HuH-7.5 (cell line): ENCODE data around the gene LOXL4.
"Not testable (repeated sequence)": the region's sequence is repeated elsewhere in the genome, so short reads cannot be mapped to it uniquely, and the experiment has no call there.

Experiments
- DNase-seq: peaks from one replicate; pipeline ENCODE4 v3.0.0; 2011; ENCODE audit warnings: low spot score

LOXL4 gene

GRCh38 chr10:98244141-98244540 lies 23.9 kb downstream of the LOXL4 start:
- DNase-seq: no peak

- DNase-seq: no peak
Observed at GRCh38 chr10:98242823-98243222, 25.2 kb downstream of the LOXL4 start.

- DNase-seq: no peak
Observed at GRCh38 chr10:98240524-98240923, 27.5 kb downstream of the LOXL4 start.

- DNase-seq: no peak
Observed at GRCh38 chr10:98238391-98238790, 29.6 kb downstream of the LOXL4 start.

- DNase-seq: no peak
Observed at GRCh38 chr10:98236862-98237261, 31.1 kb downstream of the LOXL4 start.

GRCh38 chr10:98235846-98236245 lies 32.1 kb downstream of the LOXL4 start:
- DNase-seq: no peak

GRCh38 chr10:98231417-98231816 lies 36.6 kb downstream of the LOXL4 start:
- DNase-seq: no peak

GRCh38 chr10:98228266-98228665 lies 39.7 kb downstream of the LOXL4 start:
- not testable (repeated sequence) for DNase-seq

- not testable (repeated sequence) for DNase-seq
Observed at GRCh38 chr10:98227713-98228112, 40.3 kb downstream of the LOXL4 start.

- DNase-seq: no peak
Observed at GRCh38 chr10:98226508-98227144, 41.4 kb downstream of the LOXL4 start.

GRCh38 chr10:98224996-98225395 lies 43.0 kb downstream of the LOXL4 start:
- DNase-seq: no peak

GRCh38 chr10:98224509-98224908 lies 43.5 kb downstream of the LOXL4 start:
- no peak for DNase-seq

- no peak for DNase-seq
Observed at GRCh38 chr10:98223874-98224273, 44.1 kb downstream of the LOXL4 start.

GRCh38 chr10:98217801-98218200 lies 50.2 kb downstream of the LOXL4 start:
- no peak for DNase-seq

- no peak for DNase-seq
Observed at GRCh38 chr10:98215373-98215772, 52.6 kb downstream of the LOXL4 start.

GRCh38 chr10:98213740-98214139 lies 54.3 kb downstream of the LOXL4 start:
- DNase-seq: no peak

GRCh38 chr10:98212196-98212595 lies 55.8 kb downstream of the LOXL4 start:
- no peak for DNase-seq

- no peak for DNase-seq
Observed at GRCh38 chr10:98209441-98209840, 58.6 kb downstream of the LOXL4 start.

GRCh38 chr10:98208925-98209324 lies 59.1 kb downstream of the LOXL4 start:
- no peak for DNase-seq

GRCh38 chr10:98205351-98205750 lies 62.6 kb downstream of the LOXL4 start:
- no peak for DNase-seq

GRCh38 chr10:98202378-98202777 lies 65.6 kb downstream of the LOXL4 start:
- no peak for DNase-seq

GRCh38 chr10:98201760-98202159 lies 66.2 kb downstream of the LOXL4 start:
- DNase-seq: no peak
